Germinal center (tissue), 1 donor: ENCODE data around the gene SFMBT2.

ENCODE experiments used
- DNase-seq: peaks from one replicate; pipeline ENCODE4 v3.0.0; 2012; ENCODE audit warnings: mixed read lengths, low spot score

SFMBT2 gene

DNA sequence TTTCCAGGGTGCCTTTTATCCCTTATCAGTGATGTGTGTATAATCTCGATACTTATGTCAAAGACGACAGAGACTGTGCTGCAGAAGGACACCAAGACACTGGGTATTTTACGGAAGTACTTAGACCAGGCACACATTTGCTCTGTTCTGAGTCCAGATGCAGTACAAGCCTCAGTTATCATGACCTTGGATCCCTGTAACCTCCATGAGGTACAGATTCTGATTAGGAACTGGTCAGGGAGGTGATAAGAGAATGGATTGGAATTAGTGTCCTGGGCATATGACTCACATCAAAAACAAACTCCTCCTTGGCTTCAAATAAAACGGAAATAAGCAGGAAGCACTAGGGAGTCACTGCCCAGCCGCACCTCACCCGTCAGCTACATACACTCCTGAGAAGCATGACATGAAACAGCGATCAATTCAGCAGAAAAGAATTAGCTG is 146.5 kb downstream of the SFMBT2 start:
- no peak for DNase-seq

DNA sequence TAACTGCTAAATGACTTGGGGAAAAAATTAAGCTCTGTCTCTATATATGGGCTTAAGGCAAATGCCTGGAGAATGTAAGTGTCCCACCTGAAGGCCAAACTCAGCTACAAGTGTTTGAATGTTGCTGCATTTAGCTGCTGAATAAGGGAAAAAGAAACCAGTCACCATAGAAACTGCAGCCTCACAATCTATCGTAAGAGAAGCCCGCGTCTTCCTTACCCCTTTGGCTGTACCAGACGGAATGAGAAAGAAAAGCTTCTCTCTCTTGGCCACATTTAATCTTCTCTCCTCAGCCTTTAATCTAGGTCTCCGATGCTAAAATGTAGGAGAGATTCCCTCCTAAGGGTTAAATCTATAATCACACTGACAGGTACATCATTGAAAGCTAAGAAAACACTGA is 147.2 kb downstream of the SFMBT2 start:
- no peak for DNase-seq

DNA sequence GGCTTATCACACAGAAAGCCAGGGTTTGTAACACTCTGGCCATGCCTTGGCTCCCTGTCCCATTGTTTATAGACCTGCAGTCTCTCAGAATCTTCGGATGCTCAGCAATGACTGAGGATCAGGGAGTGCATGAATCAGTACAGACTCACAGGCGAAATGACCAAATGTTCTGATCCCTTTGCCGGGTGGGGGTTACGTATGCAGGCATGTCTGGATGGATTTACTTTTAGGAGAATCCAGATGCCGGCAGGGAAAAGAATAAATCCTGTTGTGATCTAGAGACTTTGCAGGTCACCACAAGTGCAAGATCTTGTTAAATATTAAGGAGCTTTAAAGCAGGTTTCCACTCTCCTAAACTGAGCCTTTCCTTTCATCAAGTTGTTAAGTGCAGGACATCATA is 149.5 kb downstream of the SFMBT2 start:
- DNase-seq: no peak

DNA sequence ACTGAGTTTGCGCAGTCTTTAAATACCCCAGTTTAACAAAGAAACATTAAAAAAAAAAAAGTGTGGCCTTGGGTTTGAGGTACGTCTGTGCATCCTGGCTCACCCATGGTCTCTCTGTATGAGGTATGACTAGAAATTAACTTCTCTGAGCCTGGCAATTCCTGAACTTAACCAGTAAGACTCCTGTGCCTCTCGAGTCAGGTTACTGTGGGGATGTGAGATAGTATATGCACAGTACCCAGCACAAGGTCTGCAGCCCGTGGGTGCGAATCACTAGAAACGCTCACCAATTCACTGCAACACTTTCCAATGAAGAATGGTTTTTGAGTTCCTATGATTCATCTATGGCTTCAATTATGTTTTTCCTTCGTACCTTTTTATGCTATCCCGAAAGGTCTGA is 149.9 kb downstream of the SFMBT2 start:
- DNase-seq: no peak

DNA sequence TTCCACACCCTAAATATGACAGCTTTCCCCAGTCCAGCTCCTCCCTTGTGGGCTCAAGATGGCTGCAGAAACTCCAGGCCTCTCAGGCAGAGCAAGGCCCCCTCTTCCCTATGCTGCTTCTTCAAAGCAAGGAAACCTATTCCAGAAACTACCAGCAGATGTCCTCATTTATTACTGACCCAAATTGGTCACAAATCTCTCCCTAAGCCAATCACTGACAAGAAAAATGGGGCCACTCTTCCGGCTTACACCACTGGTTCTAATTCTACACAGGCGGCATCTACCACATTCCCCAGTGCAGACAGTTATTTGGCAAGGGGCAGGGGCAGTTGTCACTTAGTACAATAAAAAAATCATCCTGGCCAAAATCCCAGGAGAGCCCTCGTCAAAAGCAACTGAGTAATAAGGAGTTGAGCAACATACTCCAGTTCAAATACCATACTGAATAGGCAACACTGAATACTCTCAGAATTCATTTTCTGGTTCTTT is 150.4 kb downstream of the SFMBT2 start:
- DNase-seq: peak; percentile 69

DNA sequence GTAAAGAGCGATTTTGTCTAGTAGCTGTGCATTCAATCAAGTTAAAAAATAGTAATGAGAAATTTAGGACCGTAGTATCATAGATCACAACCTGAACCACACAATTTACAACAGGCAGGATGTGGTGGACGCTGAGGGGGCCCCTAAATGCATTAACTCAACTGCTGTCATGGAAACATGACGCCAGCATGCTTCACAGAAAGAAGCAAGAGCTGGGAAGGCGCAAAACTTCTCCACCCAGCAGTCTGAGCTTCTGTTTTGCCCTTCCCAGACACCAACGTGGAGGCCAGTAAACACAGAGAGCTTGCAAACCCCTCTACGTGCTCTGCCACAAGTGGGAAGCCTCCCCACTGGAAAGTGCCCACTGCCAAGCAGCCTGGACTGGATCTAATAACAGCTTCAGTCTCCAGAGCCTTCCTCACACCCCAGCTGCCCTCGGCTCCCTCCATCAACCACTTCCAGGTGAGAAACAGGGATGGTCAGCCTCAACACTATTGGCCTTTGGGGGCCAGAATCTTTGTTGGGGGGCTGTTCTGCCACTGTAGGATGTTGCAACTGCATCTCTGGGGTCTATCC is 151.8 kb downstream of the SFMBT2 start:
- DNase-seq: no peak

DNA sequence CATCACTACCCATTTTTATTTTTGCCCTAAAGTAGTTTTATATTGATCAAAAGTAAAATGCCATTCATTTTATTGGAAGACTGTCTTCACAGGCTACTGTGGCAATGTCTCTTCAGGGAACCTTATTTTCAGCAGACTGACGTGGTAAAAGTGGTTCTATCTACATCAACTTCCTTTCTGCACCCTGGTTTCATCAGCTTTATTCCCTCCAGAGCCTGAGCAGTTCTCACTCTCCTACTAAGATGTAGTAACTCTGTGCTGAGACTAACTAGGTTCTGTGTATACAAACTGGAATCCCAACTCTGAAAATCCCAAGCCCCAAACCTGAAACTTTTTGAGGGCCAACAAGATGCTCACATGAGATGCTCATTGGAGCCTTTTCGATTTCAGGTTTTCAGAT is 155.3 kb downstream of the SFMBT2 start:
- no peak for DNase-seq

DNA sequence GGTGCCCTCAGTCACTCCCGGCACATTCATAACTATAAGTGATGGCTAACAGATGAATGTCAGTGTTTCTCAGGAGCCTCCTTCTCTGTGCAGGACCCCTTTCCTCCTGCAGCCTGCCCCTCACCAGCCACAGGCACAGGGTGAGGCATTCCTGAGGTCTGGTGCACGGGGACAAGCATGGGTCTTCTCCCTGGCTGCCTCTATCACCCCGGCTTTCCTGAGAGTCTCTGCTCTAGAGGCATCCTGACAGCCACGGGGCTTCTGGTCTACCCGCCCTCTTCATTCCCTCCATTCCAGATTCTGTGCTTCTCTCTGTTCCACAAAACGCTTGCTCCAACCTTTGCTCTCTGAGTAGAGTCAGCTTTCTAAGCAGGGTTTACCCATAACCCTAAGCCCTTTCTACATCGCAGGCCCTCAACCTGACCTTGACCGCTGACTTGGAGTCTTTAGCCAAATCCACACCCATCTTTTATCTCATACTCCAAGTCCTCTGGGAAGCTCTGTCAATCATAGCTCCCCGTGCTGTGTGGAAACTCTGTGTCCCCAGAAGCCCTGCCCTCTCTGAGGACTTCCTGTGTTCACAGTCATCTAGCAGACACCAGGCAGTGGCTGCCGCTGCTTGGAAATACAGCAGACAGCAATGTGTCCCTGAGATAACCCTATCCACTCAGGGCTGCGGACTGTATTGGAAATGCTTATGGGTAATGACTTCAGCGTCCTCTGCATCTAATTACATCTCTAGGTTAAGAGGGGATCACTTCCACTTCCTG is 159.0 kb downstream of the SFMBT2 start:
- DNase-seq: no peak

DNA sequence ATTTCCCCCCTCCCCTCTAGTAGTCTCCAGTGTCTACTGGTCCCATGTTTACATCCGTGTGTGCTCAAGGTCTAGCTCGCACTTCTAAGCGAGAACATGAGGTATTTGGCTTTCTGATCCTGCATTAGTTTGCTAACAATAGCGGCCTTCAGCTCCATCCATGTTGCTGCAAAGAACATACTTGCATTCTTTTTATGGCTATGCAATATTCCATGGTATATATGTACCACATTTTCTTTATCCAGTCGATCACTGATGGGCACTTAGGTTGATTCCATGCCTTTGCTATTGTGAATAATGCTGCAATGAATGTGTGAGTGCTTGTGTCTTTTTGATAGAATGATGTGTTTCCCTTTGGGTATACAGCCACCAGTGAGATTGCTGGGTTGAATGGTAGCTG is 160.6 kb downstream of the SFMBT2 start:
- DNase-seq: no peak

DNA sequence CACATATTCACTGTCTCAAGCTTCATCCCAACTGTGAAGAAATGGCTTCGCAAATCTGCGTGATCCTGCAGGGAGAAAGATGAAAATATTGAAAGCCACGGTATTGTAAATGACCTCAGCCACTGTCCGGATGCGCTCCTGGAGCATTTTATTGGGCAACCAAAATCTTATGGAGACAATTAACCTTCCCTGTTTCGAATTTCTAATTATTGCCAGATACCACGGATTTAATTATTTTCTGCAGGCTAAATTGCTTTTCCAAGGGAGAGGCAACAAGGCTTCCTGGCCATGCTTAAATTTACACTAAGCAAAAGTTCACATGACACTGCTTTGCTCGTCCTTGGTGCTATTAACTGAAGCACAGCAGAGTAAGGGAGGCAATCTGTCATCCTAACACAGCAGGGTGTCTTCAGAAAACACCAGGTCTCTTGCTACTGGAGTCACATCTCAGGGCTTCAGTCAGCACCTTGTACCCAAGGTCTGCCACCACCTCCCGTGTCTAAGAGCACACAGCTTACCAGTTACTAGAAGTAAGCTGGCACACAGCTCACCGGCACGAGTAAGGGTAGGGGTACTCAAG is 162.2 kb downstream of the SFMBT2 start:
- no peak for DNase-seq

DNA sequence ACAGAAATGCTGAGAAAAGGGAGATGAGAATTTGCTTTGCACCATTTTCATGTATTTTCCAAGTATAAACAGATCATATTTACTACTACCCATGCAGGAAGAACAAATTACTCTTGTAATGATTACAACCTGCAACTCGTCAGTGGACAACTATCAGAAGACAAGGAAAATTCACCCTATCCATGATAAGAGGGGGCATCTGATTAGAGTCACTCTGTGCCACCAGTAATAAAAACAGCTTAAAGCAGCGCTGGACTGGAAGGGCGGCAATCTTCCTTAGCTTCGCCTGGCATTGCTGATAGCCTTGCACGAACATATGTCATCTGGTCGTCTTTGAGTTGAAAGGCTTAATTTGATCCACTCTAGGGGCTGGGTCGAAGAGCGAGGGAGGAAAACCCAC is 162.7 kb downstream of the SFMBT2 start:
- no peak for DNase-seq

DNA sequence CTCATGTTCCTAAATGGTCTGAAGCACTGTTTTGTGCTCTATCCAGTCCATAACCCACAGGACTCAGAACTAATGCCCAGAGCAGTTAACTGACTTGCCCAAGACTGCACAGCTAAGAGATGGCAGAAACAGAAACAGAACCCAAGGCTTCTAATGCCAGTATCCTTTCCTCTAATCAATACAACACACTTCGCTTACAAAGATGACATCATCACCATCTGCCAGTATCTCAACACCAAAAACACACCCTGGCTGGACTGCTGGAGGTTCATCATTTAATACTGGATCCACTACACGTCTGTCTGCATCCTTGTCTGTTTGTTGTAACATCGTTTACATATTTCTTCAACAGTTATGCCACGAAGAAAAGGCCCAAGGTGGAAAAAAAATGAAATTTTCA is 165.3 kb downstream of the SFMBT2 start:
- DNase-seq: no peak

DNA sequence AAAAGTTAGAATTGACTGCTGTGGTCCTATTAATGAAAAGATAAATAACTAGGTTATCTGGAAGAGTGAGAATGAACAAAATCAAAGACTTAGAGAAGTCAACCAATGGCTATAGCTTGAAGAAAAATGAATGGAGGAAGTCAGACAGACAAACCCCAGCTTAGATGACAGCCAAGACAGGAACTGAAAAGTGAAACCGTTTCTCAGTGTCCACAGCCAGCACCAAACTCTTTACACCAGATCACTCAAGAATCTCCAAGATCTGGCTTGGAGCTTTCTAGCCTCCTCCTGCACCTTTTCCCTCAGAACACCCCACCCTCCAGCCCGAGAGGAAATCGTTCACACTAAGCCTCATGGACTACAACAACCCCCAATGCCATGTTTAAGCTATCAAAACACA is 167.0 kb downstream of the SFMBT2 start:
- no peak for DNase-seq

DNA sequence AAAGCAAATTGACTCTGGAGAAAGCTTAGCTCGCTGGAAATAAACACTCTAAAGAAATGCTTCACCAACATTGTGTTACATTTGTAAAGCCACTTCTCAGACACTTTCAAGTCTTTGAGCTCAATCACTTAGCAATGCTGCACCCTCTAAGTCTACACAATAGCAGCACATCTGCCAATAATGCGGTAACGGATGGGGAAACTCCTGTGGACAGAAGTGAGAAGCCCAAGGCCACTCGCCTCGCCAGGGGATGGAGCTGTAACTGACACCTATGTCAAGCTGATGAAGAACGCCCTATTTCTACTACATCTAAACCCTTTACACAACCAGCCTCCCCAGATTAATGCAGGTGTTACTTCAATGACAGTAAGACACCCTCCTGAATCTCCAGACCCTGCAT is 167.7 kb downstream of the SFMBT2 start:
- DNase-seq: no peak

DNA sequence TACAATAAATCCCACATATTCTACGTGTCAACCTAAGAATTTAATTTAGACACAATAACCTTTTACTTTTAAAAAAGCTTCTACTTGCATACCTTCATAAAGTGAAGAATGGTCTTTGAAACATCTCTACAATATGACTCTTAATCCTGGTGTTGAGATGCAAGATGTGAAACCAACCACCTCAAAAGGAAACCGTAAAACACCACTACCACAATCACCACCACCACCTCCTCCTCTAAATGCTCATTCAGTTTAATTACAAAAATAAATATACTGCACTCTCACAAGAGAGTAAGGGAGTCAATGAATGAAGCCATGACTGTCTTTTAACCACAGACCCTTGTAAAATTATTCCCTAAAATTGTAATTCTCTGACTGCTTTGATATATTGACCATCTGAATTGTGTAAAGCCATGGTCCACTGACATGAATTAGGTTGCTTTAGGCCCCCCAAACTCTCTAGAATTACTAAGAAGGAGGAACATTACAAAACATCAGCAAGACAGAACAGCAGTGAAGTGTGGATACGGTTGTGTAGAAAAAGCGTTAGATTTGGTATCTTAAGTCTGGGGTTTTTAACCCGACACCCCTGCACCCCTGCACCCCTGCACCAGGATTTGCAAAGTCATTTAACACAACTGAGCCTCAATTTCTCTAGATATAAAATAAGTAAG is 171.4 kb downstream of the SFMBT2 start:
- no peak for DNase-seq

DNA sequence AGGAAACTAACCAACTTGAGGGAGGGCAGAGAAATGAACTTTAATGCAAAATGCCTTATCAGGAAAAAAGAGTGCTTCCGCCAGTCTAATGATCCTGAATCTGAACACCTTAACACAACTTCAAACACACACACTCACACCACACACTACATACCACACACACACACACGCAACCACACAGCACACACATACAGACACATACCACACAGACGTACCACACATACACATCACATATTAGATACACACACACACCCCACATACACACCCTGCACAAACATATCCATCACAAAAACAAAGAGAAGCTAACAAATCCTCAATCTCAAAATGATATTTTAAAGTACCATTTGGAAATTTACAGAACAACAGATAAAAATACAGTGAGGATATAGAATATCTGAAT is 175.5 kb downstream of the SFMBT2 start:
- no peak for DNase-seq

DNA sequence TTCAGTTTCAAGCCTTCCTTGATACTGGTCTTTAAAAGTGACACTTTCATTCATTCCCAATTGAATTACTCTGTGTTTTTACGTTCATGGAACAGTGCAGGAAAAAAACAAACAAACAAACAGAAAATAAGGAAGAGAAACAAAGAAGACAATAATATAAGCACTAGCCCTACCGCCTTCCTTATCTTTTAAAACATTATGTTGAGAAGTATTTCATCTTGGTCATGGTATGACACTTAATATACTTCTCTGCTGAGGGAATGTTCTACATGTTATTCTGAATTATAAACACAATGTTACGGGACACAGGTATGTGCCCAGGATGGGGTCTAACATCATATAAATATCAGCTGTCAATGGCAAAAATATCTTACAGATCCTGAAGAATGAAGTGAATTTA is 176.7 kb downstream of the SFMBT2 start:
- no peak for DNase-seq

DNA sequence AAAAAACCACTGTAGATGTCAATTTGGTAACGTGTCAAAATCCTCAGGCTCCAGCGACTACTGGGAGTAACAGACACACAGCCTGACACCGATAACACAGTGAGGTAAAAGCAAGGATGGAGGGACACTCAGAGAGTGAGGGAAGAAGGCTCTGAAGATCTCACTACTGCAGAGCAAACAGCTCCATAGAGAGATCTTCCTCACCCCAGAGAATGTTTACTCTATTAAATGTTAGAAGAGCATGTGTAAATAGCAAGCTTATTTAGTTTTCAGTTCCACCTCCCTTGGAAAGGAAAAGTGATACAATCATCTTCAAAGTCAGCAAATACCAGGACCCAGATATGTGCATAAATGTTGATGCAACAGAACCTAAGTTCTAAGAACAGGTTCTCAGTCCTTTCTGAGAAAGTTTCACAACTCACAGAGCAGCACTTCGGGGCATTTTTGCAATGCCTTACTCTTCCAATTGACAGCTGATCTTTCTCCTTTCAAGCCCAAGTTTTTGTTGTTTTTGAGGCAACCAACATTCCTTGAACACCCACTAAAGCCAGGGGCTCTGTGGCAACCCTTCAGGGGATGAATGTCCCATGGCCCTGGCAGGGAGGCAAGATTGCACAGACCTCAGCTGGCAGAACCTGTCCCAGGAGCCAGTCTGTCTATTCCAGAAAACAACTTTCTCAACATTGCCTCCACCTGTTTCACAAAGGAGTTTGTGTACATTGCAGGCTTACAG is 177.4 kb downstream of the SFMBT2 start:
- DNase-seq: no peak

DNA sequence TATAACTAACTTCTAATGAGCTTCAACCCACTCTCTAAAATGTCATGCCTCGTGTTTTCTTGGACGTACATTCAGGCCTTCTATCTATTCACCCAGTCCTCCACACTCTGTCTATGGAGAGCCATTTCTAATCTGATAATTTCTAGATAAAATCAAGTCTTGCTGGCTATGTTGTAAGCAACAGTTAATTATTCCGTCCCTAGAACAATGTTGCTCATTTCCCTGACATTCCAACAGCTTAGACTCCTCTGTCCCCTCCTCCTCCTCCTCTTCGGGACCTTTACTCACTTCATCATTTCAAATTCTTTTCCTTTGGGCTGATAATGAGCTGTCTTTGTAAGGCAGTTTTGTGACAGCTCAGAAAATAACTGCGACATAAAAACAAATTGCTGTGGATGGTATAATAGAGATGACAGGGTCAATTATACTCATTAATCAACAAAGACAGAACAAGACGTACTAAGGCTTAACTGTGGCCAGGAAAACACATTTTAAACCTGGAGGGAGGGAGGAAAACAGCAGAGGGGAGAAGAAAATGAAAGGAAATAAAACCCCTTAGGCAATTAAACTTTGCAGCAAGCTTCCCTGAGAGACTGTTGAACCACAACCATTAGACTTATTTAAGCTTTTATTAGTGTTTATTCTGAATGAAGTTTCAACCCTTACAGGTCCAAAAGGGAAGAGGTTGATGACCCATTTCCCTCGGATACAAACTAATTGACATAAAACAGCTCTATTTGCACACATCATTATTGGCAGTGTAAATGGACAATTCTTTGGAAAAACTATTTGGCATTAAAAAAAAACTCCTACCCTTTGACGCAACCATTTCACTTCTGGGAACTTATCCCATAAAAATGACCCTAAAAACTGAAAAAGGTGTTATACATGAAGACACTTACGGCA is 179.1 kb downstream of the SFMBT2 start:
- no peak for DNase-seq

DNA sequence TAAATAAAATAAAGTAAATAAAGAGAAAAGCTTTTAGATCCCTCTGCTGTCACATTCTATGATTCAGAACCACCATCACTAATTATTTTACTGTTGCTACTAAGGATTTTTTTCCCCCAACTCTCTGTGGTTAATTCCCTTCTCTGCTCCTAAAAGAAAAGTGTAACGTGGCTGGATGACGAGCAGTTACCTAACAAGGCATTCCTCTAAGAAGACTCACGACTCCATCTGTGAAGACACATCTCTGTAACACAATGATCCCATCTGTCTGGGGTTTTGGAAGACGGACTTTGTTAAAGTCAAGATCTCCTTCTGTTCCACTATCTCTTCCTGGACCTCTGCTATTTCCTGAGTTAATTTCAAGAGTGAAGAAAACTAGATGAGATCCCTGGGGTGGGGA is 179.9 kb downstream of the SFMBT2 start:
- no peak for DNase-seq

DNA sequence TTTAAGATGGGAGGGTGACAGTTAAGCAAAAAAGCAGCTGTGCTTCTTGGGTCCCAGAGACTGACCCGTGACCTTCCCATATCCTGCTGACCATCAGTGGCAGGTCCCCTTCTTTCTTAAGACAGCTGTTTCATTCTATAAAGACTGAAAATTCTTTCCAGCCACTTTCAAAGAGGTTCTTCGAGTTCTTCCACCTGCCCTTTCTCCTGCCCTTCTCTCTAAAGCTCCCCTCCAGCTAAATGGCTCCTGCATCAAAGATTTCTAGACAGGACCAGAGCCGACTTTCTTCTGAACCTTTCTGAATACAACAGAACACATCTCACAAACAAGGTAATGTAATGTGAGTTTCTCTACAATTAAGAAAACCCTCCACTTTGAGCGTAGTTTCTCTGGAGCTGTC is 180.8 kb downstream of the SFMBT2 start:
- no peak for DNase-seq
